HG02798 (cell line): ENCODE data around the gene RNF167.
"Not testable (repeated sequence)": the region's sequence is repeated elsewhere in the genome, so short reads cannot be mapped to it uniquely, and the experiment has no call there.

Source experiments
- ATAC-seq: cut with Tn5 transposase; IDR thresholded peaks from one replicate; pipeline ENCODE4 v1.9.1; 2021; ENCODE audit warnings: mild to moderate bottlenecking; ENCODE audit not compliant: unreplicated experiment, poor library complexity

The RNF167 gene

GRCh38 chr17:4901648-4902344, 38.3 kb upstream of the RNF167 start:
- ATAC-seq, result no peak

DNA sequence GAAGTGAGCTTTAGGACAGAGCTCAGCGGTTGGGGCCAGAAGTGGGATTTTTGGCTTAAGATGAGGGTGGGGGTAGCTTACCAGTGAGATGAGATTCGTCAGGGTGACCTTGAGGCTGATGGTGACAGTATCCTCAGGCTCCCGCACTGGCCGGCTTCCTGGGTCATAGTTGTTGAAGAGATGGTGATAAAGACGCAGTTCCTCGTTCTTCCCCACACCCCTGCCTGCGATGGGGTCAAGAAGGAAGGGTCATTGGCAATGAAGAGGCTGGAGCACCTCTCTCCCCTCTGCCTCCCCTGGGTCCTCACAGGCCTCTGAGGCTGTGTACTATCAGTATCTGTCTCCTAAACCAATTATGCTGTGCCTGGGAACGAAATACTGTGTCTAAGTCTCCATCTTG, 37.5 kb upstream of the RNF167 start:
- ATAC-seq, result no peak

DNA sequence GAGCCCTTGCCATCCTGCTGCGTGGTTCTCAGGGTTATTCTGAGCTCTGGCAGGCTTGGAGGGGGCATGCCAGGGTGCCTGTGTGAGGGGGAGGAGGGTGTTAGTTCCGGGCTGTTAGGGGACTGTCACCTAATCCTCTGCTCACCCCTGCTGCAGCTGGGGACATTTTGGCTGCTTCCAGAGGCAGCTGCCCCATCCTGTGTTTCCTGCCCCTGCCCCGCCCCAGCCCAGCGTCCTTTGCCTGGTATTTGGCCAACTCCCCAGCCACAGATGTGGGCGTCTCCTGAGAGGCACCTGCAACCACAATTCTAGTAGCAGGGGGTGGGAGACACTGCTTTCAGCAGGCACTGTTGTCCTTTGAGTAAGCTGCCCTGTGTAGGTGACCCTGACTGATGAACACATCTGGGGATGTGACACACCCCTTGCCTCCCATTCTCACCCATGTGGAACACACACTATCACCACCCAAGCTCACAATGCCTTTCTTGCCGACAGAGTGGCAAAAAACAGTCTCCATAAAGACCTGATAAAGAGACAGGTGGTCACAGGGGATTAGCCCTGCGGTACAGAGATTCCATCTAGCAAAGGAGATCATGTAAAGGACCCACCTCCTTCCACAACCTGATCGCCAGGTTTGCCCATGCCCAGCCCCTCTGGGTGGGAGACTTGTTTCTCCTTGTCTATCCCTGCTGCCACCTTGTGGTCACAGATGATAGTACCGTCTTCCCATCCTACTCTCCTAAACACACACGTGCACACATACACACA, 36.8 kb upstream of the RNF167 start, which contains the start of gene CHRNE:
Gene CHRNE, minus strand, starts transcription at position 48 of the 768 bp plus-strand sequence. Its CDS starts 35 bp downstream, at position 13.
- no peak for ATAC-seq

- not testable (repeated sequence) for ATAC-seq
These were observed 33.4 kb upstream of the RNF167 start for GRCh38 chr17:4906642-4907041.

- ATAC-seq, result no peak
These were observed 31.8 kb upstream of the RNF167 start for GRCh38 chr17:4908301-4908700.

- no peak for ATAC-seq
These were observed 31.2 kb upstream of the RNF167 start for GRCh38 chr17:4908711-4909496.

DNA sequence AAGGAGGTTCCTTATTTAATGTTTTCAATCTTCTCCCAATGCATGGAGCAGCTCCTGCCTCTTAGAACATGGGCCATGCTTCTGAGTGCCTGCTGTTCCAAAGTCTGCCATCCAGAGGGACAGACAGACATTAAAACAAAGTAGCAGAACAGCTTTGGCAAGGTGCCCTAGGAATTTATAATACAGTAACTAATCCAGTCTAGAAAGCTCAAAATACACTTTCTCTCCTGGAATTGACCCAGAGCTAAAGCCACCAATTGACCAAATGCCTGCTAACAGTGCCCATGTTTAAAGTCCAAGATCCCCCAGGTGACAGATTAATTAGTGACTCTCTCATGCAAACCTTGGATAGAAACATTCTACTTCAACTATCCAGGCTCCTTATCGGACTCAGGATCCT, 26.1 kb upstream of the RNF167 start:
- ATAC-seq, result no peak

- not testable (repeated sequence) for ATAC-seq
These were observed 25.5 kb upstream of the RNF167 start for GRCh38 chr17:4914551-4914950.

- ATAC-seq, result no peak
These were observed 20.5 kb upstream of the RNF167 start for GRCh38 chr17:4919511-4920047.

DNA sequence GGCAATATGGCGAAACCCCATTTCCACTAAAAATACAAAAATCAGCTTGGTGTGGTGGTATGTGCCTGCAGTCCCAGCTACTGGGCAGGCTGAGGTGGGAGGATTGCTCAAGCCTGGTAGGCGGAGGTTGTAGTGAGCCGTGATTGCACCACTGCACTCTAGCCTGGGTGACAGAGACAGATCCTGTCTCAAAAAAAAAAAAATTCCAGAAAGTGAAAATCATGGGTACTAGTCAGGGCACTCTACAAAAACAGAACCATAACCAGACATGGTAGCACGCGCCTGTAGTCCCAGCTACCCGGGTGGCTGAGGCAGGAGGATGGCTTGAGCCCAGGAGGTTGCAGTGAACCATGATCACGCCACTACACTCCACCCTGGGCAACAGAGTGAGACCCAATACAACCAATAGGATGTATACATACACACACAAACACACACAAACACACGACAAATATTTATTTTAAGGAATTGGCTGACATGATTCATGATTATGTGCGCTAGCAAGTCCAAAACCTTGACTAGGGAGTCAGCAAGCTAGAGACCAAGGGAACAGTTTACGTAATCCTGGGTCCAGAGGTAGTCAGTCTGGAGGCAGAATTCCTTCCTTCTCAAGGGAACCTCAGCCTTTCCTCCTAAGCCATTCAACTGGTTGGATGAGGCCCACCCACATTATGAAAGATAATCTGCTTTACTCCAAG, 19.6 kb upstream of the RNF167 start:
- ATAC-seq, result no peak

DNA sequence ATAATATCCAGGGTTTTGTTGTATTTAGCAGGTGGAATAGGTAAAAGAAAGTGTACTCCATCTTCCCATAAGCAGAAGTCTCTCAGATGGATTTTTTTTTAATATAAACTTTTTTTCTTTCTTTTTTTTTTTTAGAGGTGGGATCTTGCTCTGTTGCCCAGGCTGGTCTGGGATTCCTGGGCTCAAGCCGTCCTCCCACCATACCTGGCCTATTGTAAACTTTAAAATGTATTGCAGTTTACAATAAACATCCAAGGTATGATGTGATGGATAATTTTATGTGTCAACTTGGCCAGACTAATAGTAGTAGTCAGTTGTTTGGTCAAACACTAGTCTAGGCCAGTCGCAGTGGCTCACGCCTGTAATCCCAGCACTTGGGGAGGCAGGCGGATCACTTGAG, 18.7 kb upstream of the RNF167 start:
- ATAC-seq, result no peak

GRCh38 chr17:4926577-4927335, 13.3 kb upstream of the RNF167 start:
- not testable (repeated sequence) for ATAC-seq

- ATAC-seq, result no peak
These were observed 11.2 kb upstream of the RNF167 start for GRCh38 chr17:4928881-4929280.

DNA sequence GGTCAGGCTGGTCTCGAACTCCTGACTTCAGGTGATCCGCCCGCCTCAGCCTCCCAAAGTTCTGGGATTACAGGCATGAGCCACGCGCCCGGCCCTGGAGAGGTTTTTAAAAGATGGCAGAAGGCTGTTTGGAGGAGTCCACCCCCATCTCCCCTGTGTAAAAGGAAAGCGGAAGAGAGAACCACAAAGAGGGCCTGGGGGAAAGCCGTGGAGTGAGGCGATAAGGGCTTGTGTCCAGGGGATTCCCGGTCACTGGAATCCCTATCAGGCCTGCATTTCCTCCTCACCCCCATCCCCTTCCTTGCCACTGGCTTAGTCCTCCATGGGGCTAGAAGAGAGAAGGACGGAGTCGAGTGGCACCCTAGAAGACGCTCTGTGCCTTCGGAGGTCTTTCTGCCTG, 8.1 kb upstream of the RNF167 start, which contains the start of gene GP1BA:
Gene GP1BA, plus strand, starts transcription at position 315 of the 400 bp plus-strand sequence. CDS start 328 bp downstream, outside the sequence.
- no peak for ATAC-seq

DNA sequence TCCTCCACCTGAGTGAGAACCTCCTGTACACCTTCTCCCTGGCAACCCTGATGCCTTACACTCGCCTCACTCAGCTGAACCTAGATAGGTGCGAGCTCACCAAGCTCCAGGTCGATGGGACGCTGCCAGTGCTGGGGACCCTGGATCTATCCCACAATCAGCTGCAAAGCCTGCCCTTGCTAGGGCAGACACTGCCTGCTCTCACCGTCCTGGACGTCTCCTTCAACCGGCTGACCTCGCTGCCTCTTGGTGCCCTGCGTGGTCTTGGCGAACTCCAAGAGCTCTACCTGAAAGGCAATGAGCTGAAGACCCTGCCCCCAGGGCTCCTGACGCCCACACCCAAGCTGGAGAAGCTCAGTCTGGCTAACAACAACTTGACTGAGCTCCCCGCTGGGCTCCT, 7.3 kb upstream of the RNF167 start:
- no peak for ATAC-seq

GRCh38 chr17:4933646-4934045, 6.4 kb upstream of the RNF167 start:
- no peak for ATAC-seq

- ATAC-seq, result peak; percentile 47
These were observed 5.7 kb upstream of the RNF167 start for GRCh38 chr17:4934173-4934979.

DNA sequence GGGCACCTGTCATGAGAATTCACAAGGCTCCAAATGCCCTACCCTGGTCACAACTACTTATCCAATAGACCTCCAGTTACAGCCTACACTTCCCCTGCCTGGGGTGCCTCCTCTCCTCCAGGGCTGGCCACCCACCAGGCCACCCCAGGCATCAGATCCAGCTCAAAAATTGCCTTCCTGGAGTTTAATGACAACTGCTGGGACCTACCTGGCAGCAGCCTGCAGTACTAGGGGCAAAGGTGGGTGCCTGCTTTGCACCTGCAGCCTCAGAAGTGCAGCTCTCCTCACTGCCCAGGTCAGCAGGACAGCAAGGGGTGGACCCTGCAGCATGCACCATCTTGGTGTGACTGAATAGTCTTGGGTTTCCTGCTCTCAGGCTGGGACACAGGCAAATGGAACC, 4.4 kb upstream of the RNF167 start:
- ATAC-seq, result no peak
